Activated naive CD4-positive, alpha-beta T cell treated with anti-CD3 and anti-CD28 coated beads, Interleukin-2, amount 50 U/mL, for 24 hours (primary cell): Measurements from ENCODE around the gene CHPF.

Experiments
- H3K27ac Mint-ChIP-seq: one replicate; pipeline ENCODE4 v1.8.0; 2021; ENCODE audit warnings: mild to moderate bottlenecking, mixed read lengths
- H3K27me3 Mint-ChIP-seq: one replicate; pipeline ENCODE4 v1.8.0; 2021; ENCODE audit warnings: mixed read lengths
- H3K36me3 Mint-ChIP-seq: one replicate; pipeline ENCODE4 v1.8.0; 2021; ENCODE audit warnings: mixed read lengths
- H3K4me1 Mint-ChIP-seq: one replicate; pipeline ENCODE4 v1.8.0; 2021; ENCODE audit warnings: mixed read lengths
- H3K4me3 Mint-ChIP-seq: one replicate; pipeline ENCODE4 v1.8.0; 2021; ENCODE audit warnings: mild to moderate bottlenecking, mixed read lengths
- H3K9me3 Mint-ChIP-seq: one replicate; pipeline ENCODE4 v1.8.0; 2021; ENCODE audit warnings: mixed read lengths

CHPF gene

DNA sequence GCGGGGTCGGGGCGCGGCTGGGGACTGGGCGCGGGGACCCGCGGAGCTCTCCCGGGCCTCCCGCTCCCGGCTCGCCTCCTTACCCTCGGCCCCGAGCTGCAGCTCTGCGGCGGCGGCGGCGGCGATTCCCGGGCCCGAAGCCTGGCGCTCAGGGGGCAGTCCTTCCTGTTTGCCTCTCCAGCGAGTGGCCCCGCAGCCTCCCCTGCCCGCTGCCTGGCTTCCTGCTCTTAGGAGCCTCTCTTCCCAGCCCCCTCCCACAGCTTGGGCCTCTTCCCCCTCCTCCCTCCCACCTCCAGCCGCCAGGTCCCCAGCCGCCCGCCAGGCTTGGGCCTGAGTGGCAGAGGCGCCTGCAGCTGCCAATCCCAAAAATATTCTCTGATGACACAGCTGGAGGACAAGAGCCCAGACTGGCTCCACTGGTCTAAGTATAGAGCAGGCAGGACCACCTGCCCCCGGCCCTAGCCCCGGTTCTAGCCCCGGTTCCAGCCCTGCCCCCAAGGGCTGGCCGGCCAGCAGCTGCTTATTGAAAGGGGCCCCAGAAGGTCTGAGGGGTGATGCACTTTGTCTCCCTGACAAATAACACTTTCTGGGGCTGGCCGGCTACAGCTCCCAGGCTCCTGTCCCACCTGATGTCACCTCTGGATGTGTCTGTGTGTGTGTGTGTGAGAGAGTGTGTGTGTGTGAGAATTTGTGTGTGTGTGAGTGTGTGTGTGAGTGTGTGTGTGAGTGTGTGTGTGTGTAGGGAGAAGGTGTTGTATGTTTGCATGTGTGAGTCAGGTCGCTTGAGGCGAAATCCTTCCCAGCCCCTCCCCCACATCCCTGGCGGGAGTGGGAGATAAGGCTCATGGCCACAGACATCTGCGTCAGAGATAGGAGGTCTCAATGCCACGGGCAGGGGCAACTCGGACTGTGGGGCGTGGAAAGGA, 28.0 kb upstream of the CHPF start, which contains the start of gene OBSL1:
OBSL1 (minus strand) TSS at position 229 of the 926 bp plus-strand sequence. CDS start 307 bp downstream, outside the sequence.
- Mint-ChIP-seq H3K9me3 (no peaks in the 10 kb centered on the region), H3K36me3 (no peaks in the 10 kb centered on the region), H3K4me3 (no peak within 1 kb of the TSS), H3K4me1 (no peaks in the 10 kb centered on the region), H3K27ac (no peak within 1 kb of the TSS), H3K27me3 (peaks cover 30% of the 10 kb centered on the region)

DNA sequence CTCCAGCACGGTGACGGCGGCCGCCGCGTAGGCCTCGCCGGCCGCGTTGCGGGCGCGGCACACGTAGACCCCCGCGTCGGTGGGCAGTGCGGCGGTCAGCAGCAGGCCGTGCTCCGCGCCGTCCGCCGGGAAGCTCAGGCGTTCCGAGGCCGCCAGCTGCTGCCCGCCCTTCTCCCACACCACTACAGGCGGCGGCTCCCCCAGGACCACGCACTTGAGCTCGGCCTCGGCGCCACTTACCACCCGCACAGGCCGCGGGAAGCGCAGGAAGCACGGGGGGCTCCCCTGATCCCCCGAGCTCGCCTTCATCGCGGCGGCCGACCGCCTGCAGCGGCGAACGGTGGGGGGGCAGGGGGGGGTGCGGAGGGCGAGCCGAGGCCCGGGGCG, 27.3 kb upstream of the CHPF start:
- Mint-ChIP-seq H3K4me3 (no peak overlapping the region), H3K36me3 (no peaks in the 10 kb centered on the region), H3K27ac (no peak overlapping the region), H3K27me3 (peaks cover 30% of the 10 kb centered on the region), H3K4me1 (no peaks in the 10 kb centered on the region), H3K9me3 (no peaks in the 10 kb centered on the region)

DNA sequence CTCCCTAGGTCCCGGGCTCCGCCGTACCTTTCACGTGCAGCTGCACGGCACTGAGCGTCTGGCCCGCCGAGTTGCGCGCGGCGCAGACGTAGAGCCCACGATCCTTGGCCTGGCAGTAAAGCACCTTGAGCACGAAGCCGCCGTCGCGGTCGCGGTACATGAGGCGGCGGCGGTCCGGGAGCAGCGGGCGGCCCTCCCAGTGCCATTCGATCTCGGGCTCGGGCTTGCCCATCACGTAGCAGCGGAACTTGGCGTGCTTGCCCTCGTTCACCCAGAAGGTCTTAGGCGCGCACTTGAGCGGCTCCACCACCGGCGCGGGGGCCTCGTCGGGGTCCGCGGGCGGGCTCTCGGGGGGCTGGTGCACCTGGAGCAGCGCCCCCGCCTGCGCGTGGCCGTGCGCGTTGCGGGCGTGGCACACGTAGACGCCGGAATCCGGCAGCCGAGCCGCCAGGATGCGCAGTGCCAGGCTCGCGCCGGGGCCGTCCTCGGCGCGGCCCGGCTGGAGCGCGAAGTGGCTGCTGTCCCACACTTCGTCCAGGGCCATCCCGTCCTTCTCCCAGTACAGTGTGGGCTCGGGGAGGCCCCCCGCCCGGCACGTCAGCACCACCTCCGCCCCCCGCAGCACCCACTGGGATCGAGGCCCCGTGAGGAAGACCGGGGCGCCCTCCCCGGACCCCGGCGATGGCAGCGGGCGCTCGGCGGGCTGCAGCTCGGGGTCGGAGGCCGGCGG, 26.8 kb upstream of the CHPF start:
- no peaks in the 10 kb centered on the region for H3K4me1 Mint-ChIP-seq
- H3K4me3 Mint-ChIP-seq, result peak overlapping the region; percentile 56
- no peak overlapping the region for H3K27ac Mint-ChIP-seq
- no peaks in the 10 kb centered on the region for H3K36me3 Mint-ChIP-seq
- peaks cover 28% of the 10 kb centered on the region for H3K27me3 Mint-ChIP-seq
- no peaks in the 10 kb centered on the region for H3K9me3 Mint-ChIP-seq

DNA sequence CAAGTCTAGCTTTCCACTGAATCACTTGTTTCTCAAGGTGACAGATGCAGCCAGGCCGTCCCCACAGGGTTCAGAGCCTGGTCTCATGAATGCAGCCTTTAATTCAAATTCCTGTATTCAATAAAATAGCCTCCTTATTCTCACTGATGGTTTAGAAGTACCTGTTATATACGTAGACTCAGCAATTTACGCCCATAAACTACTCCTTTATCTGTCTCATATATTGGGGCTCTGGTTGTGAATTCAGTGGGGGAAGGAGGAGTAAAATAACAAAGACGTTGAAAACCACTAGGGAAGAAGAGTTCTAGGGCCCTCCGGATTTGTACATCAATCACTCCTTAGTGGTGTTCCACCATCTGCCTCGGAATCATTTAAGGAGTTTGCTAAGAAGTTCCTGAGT, 26.0 kb upstream of the CHPF start:
- Mint-ChIP-seq H3K27me3 (peaks cover 25% of the 10 kb centered on the region), H3K36me3 (no peaks in the 10 kb centered on the region), H3K4me3 (peak overlapping the region; percentile 56), H3K27ac (no peak overlapping the region), H3K4me1 (no peaks in the 10 kb centered on the region), H3K9me3 (no peaks in the 10 kb centered on the region)

DNA sequence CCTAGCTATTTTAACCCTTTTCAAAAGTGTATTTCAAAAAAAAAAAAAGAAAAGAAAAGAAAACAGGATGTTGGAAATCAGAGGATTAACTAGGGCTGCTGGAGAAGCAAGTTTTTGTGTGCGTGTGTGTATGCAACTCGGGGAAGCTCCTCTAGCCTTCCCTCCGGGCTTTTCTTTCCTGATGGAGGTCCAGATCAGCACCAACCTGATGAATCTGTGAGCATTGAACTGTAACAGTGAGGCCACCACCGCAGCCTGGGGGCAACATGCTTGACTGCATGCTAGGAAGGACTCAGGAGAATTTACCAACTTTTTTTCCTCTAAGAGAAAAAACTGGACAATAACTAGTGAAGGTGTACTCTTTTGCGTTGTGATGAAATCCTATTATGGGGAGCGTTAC, 25.4 kb upstream of the CHPF start:
- no peak overlapping the region for H3K4me3 Mint-ChIP-seq
- no peak overlapping the region for H3K27ac Mint-ChIP-seq
- H3K9me3 Mint-ChIP-seq, result no peaks in the 10 kb centered on the region
- H3K27me3 Mint-ChIP-seq, result peaks cover 30% of the 10 kb centered on the region
- no peaks in the 10 kb centered on the region for H3K4me1 Mint-ChIP-seq
- no peaks in the 10 kb centered on the region for H3K36me3 Mint-ChIP-seq

DNA sequence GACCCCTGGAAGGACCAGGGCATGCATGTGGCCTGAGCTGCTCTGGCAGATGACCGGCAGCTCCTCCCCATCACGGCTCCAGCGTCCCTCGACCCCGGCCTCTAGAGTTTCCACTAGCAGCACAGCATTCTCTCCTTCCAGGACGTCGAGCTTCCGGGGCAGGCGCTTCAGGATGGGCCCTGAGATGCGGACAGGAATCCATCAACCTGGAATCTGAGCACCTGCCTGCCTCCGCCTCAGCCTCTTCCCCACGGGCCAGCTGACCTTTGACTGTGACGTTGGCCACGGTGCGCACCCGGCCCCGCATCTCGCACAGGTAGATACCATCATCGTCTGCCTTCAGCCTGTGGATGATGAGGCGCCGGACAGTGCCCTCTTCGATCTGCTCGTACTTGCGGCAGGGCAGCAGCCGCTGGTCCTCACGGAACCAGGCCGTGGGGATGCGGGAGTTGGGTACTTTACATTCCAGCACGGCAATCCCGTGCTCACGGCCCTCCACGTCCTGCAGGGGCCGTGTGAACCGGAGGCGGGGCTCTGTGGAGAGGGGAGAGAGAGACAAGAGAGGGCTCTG, 24.3 kb upstream of the CHPF start:
- no peaks in the 10 kb centered on the region for H3K9me3 Mint-ChIP-seq
- no peaks in the 10 kb centered on the region for H3K4me1 Mint-ChIP-seq
- H3K27me3 Mint-ChIP-seq, result peaks cover 25% of the 10 kb centered on the region
- H3K4me3 Mint-ChIP-seq, result no peak overlapping the region
- no peaks in the 10 kb centered on the region for H3K36me3 Mint-ChIP-seq
- H3K27ac Mint-ChIP-seq, result no peak overlapping the region

DNA sequence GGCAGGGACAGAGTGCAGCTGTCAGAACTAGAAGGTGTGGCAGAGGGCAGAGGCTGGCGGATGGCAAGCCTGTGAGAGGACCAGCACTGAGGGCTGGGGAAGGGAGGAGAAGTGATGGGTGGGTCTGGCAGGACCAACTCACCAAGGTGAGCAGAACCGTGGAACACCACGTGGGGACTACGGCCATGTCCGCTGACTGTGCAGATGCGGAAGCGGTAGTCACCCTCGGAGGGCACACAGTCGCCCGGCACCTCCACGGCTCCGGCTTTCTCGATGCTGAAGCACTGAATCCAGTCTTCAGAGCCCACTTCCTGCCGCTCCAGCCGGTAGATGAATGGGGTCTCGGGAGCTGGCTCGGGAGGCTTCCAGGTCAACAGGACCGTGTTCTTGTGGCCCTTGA, 23.5 kb upstream of the CHPF start:
- Mint-ChIP-seq H3K36me3 (no peaks in the 10 kb centered on the region), H3K4me3 (no peak overlapping the region), H3K27ac (no peak overlapping the region), H3K9me3 (no peaks in the 10 kb centered on the region), H3K4me1 (no peaks in the 10 kb centered on the region), H3K27me3 (peaks cover 24% of the 10 kb centered on the region)

DNA sequence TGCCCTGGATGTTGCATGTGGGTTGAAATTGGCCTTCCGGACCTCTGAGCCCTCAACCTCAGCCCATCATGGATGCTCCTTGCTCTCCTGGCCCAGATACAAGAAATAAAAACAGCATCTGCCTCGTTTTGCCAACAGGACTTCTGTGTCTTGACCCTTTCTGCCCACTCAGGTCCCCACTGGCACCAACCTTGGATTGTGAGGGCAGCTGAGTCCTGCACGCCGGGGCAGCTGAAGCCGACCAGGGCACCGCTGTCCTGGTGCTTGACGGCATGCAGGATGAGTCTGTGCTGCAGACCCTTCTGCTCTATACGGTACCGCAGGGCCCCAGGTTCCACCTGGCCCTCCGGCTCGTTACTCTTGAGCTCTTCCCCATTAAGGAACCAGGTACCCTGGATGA, 23.0 kb upstream of the CHPF start:
- H3K27ac Mint-ChIP-seq, result no peak overlapping the region
- no peaks in the 10 kb centered on the region for H3K9me3 Mint-ChIP-seq
- peaks cover 19% of the 10 kb centered on the region for H3K27me3 Mint-ChIP-seq
- no peaks in the 10 kb centered on the region for H3K36me3 Mint-ChIP-seq
- no peaks in the 10 kb centered on the region for H3K4me1 Mint-ChIP-seq
- no peak overlapping the region for H3K4me3 Mint-ChIP-seq

DNA sequence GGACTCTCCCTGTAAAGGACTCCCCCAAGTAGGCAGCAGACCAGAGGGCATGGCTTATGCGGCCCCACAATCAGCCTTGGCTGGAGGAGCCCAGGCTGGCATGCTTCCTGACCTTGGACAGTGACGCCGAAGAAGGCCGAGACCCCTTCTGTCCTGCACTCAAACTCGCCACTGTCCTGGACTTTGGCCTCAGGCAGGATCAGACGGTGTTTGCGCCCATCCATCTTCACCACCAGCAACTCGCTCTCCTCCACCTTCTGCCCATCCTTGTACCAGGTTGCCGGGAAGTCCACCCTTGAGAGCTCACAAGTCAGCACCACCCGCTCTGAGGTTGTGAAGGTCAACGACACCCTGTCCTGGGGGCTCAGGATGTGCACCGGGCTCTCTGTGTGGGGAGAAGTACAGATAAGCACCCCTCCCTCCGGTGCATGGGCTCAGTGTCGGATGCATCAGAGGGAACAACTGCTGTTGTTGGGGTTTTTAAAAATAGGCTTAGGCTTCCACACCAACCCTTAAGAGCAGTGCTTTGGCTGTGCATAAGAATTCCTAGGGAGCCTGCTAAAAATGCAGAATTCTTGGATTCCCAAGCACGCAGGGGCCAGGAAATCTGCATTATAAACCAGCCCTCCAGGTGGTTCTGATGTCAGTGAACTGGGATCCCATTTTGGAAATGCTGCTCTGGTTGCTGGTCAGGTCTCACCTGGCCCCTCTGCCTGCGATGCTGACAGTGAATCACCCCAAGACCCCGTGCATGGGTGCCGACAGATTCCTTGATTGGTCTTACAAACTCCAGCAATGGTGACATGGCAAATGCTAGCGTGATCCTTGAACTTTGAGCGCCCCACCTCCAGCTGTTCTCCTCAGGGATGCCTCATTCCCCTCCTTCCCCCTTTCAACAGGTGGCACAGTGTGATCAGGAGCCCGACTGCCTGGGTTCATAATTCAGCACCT, 21.8 kb upstream of the CHPF start:
- Mint-ChIP-seq H3K27ac (no peak overlapping the region), H3K4me1 (no peaks in the 10 kb centered on the region), H3K4me3 (no peak overlapping the region), H3K36me3 (no peaks in the 10 kb centered on the region), H3K27me3 (peaks cover 21% of the 10 kb centered on the region), H3K9me3 (no peaks in the 10 kb centered on the region)

DNA sequence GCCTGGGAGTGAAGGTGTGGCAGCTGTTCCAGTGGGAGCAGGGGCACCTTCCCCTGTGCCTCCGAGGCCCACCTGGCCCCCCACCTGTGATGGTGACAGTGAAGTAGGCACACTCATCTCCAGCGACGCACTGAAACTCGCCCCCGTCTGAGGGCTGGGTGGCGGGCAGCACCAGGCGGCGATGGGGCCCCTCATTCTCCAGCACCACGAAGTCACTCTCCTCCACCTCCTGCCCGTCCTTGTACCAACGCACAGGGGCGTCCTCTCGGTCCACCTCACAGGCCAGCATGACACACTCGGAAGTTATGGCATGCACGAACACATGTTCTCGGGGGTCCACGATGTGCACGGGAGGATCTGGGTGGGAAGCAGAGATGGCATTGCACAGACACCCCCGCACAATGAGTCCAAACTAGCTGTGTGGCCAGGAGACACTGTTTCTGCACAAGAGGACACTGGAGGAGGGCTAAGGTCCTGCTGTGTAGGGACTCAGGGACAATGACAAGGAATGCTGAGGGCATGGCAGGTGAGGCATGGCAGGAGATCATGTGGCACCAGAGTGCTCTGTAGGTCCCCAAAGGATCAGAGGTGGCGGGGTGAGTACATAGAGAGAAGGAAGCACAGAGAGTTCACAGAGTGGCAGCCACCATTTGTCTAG, 19.8 kb upstream of the CHPF start:
- Mint-ChIP-seq H3K27me3 (peaks cover 13% of the 10 kb centered on the region), H3K36me3 (no peaks in the 10 kb centered on the region), H3K27ac (no peak overlapping the region), H3K9me3 (no peaks in the 10 kb centered on the region), H3K4me1 (no peaks in the 10 kb centered on the region), H3K4me3 (no peak overlapping the region)

DNA sequence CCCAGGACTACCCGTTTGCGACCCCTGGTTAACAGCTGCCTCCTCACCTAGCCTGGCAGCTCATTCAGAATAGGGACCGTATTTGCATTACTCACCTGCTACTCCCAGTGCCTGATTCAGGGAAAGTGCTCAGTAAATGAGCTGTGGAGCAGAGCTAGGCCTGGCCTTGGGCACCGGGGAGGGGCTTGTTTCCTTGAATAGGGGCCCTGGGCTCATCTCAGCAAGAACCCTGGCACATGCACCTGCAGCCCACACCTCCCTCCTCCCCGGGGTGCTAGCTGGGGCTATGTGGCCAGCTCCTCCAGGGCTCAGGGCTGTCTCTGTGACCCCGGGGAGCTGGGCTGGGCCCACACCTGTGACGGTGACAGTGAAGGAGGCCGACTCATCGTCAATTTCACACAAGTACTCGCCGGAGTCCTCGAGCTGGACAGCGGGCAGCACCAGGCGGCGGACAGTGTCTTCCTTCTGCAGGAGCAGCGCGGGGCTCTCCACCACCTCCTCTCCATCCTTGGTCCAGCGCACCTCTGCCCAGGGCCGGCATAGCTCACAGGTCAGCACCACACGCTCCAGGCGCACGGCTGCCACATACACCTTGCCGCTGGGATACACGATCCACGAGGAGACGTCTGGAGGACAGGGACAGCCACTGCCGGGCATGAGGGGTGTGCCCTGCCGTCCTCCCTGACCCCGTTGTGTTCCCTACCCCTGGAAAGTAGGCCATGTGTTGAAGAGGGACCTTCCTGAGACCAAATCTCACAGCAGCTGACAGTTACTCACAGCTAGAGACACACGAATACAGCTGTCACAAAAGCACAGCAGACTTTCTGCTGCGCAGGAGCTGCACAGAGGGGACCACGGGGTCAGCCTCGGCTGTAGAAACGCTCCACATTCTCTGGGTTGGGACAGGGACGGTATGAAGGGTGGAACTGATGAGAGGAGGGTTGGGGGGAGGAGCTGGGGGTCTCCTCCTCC, 18.7 kb upstream of the CHPF start:
- no peak overlapping the region for H3K27ac Mint-ChIP-seq
- no peak overlapping the region for H3K4me3 Mint-ChIP-seq
- no peaks in the 10 kb centered on the region for H3K9me3 Mint-ChIP-seq
- H3K4me1 Mint-ChIP-seq, result no peaks in the 10 kb centered on the region
- H3K27me3 Mint-ChIP-seq, result peaks cover 9% of the 10 kb centered on the region
- no peaks in the 10 kb centered on the region for H3K36me3 Mint-ChIP-seq

DNA sequence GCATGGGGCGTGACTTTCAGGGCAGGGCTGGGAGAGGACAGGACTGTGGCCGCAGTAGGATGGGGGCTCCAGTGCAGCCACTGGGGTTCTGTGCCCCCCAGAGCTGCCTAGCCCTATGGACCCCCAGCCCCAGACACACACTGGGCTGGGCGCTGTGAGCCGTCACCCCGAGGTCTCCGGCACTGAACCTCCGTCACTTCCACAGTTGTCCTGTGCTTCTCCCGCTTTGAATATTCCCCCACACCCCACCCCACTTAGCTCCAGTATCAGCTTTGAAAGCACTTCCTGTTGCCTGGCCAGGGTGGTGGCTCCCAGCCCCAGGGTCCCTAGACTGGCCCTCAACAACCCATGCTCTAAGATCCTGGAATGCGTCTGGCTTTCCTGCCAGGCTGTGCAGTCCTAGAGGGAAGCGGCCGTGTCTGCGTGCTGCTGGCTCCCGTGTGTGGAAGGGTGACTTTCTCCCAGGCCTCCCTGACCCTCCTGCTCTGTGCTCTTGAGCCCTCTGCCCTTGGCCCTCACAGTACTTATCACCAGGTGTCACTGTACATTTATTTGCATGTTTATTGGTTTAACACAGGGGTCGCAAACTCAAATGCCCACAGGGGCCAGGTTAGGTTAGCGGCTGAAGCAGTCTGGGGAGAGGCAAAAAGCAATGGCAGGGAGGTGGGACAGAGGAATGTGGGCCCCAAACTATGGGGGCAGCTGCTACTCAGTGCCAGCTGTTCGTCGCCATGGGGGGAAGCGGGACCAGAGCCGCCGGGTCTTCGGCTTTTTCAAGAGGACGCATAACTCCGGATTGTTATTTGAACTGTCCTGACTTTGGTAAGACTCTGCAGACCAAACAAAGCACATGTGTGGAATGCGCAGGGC, 17.8 kb upstream of the CHPF start:
- H3K4me1 Mint-ChIP-seq, result no peaks in the 10 kb centered on the region
- no peaks in the 10 kb centered on the region for H3K36me3 Mint-ChIP-seq
- no peak overlapping the region for H3K27ac Mint-ChIP-seq
- peaks cover 11% of the 10 kb centered on the region for H3K27me3 Mint-ChIP-seq
- H3K9me3 Mint-ChIP-seq, result no peaks in the 10 kb centered on the region
- H3K4me3 Mint-ChIP-seq, result no peak overlapping the region

DNA sequence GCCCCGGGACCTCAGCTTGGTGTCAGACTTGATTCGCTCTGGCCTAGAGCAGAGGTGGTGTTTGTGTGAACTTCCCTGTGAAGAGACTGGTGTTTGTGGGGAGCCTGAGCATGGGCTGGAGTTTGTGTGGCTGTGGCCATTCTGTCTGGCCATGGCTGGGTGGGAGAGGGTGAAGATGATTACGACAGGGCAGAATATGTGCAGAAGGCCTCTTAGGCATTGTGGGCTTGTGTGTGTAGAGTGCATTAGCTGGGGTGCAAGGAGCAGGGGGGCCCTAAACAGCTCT, 17.2 kb upstream of the CHPF start:
- H3K4me3 Mint-ChIP-seq, result no peak overlapping the region

More for the DNA sequence above, 17.2 kb upstream of the CHPF start:
- Mint-ChIP-seq H3K27me3 (peaks cover 11% of the 10 kb centered on the region), H3K27ac (no peak overlapping the region), H3K4me1 (no peaks in the 10 kb centered on the region), H3K9me3 (no peaks in the 10 kb centered on the region), H3K36me3 (no peaks in the 10 kb centered on the region)
